GM20431 (cell line): ENCODE measurements around the gene CLCNKB.
"Not testable (repeated sequence)": the region's sequence is repeated elsewhere in the genome, so short reads cannot be mapped to it uniquely, and the experiment has no call there.

Source experiments
- in situ Hi-C: fragments of 300-500 bp; cut with MseI, MboI; formaldehyde crosslinking; loops from one replicate; pipeline ENCODE4 v1.15.0; 2020; ENCODE audit warnings: low sequenced_read_pairs; ENCODE audit not compliant: unreplicated experiment

Gene CLCNKB

GRCh38 chr1:16029288-16029687 lies 14.3 kb upstream of the CLCNKB start:
- in situ Hi-C loops, result no loop called here

GRCh38 chr1:16031551-16031950 lies 12.0 kb upstream of the CLCNKB start:
- in situ Hi-C loops, result no loop called here

- in situ Hi-C loops, result no loop called here
These were observed 11.0 kb upstream of the CLCNKB start for GRCh38 chr1:16032388-16033102.

DNA sequence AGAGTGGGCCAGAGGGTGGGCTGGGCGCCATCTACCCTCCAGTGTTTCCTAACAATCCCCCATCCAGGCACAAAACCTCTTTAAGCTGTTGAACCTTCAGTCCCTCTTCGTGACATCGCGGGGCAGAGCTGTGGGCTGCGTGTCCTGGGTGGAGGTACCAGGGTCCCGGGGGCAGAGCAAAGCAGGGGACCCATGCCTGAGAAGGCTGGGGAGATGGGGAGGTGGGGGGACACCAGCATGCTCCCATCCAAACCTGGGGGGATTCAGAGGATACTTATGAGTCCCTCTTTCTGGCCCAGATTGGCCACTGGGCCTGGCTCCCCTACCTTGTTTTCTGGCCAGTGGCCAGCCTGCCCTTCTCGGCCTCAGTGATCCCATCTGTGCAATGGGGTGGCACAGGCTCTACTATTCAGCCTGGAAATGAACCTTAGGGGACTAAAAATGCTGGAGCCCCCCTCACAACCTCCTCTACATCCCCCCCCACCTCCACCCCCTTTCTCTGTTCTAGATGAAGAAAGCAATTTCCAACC lies 10.4 kb upstream of the CLCNKB start:
- in situ Hi-C loops, result not testable (repeated sequence)

DNA sequence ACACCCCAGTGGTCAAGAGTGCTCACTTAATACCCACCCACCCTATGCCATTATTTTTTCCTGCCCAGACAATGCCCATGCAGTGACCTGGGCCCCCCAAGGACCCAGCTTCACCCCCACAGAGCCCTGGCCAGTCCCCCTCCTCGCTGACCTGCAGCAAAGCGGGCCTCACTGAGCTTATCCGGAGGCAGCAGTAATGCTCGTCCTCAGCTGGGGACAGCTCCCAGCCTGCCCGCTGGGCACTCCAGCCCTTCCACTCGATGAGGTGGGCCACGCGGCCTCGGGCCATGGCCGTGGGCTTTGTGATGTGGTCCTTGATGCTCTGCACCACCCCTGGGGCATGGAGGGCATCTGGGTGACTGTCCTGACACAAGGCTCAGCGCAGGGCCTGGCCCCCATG lies 7.1 kb upstream of the CLCNKB start:
- in situ Hi-C loops, result not testable (repeated sequence)

- in situ Hi-C loops, result no loop called here
These were observed 5.0 kb upstream of the CLCNKB start for GRCh38 chr1:16038620-16038912.

DNA sequence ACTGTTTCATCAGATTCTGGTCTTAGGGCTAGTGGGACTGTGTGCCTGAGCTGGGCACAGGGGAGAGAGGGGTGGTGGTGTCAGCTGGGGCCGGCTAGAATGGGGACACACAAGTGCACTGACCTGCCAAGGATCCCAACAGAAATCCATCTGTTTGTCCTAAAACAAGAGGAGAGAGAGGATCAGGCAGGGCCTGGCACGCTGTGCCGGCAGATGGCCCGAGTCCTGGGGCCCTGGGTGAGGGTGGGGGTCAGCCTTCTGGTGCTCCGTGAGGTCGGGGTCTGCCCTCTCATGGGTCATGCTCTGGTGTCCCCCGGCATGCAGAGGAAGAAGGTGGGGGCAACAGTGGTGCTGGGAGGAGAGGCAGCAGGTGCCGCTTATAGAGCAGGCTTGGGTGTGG lies 3.7 kb upstream of the CLCNKB start:
- in situ Hi-C loops, result not testable (repeated sequence)

DNA sequence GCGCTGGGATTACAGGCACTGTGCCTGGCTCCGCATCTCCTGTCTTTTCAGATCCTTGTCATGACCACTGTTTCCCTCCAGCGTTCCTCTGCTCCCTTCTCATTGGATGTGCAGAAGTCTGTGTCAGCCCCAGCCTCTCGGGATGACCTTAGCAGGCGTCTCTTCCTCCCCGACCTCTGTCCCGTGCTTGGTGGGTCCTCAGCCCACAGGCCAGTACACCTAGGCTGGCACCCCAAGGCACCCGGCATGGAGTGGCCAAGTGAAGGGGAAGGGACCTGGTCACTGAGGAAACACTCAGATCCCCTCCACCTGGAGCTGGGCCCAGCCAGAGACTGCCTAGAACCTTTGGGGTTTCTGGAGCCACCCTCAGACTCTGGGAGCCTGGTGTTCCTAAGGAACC lies 2.4 kb upstream of the CLCNKB start:
- in situ Hi-C loops, result no loop called here

GRCh38 chr1:16042096-16042495 lies 1.5 kb upstream of the CLCNKB start:
- in situ Hi-C loops, result no loop called here

- in situ Hi-C loops, result not testable (repeated sequence)
These were observed 928 bp upstream of the CLCNKB start for GRCh38 chr1:16042654-16043053.

DNA sequence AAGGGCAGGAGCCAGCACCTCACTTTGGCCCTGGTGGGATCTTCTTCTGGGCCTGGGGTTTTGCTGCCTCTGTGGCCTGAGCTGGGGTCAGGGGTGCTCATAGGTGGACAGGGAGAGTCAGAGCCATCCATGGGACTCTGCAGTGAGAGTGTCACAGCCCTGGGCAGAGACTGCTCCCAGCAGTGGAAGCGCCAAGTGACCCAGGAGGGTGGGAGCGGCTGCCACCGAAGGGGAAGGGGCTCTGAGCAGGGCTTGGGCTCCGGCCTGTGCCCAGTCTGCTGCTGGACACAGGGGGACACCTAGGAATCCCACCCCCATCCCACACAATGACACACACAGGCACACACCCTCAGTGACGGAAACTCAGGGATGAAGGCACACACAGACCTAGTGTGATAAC lies 368 bp downstream of the CLCNKB start:
- in situ Hi-C loops, result no loop called here

GRCh38 chr1:16046842-16047241 lies 3.3 kb downstream of the CLCNKB start:
- in situ Hi-C loops, result no loop called here

DNA sequence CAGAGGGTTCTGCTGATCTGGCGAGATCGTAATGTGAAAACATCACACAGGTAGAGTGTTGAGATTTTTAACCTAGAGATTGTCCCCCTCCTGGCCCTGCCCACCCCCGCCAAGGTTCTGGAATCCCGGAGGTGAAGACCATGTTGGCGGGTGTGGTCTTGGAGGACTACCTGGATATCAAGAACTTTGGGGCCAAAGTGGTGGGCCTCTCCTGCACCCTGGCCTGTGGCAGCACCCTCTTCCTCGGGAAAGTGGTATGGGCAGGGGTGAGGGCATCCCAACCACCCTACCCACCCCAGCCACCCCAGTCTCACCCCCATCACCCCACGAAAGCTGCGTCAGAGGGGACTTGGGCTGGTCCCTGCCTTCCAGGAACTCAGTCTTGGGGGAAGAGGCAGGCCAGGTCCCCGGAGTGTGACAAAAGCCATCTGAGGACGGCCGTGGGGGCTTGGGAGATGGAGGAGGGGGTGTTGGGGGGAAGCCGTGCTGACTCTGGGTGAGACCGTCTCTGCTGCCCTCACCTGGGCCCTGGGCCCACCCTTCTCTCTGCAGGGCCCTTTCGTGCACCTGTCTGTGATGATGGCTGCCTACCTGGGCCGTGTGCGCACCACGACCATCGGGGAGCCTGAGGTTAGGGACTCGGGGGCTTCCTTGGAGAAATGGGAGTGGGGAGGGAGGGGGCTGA lies 4.4 kb downstream of the CLCNKB start:
- in situ Hi-C loops, result no loop called here

GRCh38 chr1:16048573-16049189 lies 5.1 kb downstream of the CLCNKB start:
- in situ Hi-C loops, result no loop called here

DNA sequence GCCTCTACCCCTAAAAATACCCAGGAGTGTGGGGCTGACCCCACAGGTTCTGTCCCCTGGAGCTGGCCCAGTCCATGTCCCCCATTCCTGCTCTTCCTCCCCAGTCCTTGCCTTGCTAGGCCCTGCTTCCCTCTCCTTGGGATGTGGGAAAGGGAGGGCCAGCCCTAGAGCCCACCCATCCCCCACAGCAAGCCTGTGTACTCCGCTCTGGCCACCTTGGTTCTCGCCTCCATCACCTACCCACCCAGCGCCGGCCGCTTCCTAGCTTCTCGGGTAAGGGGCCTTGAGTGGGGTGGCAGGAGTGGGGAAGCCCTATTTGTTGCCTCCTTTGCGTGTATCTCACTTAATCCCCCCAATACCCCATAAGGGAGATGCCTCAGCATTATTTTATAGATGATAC lies 6.7 kb downstream of the CLCNKB start:
- in situ Hi-C loops, result no loop called here

GRCh38 chr1:16051039-16051438 lies 7.5 kb downstream of the CLCNKB start:
- in situ Hi-C loops, result no loop called here

DNA sequence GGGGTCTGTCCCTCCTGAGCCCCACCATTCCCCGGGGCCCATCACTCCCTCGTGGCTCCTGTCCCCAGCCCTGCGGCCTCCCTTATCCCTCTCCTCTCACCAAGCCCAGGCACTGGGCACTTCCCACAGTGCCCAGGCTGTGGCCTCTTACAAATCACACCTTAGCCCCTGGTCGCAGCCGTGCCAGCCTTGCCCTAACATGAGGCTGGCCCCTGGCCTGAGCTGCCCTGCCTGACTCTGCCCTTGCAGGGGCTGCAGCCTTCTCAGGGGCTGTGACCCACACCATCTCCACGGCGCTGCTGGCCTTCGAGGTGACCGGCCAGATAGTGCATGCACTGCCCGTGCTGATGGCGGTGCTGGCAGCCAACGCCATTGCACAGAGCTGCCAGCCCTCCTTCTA lies 8.4 kb downstream of the CLCNKB start:
- in situ Hi-C loops, result not testable (repeated sequence)

DNA sequence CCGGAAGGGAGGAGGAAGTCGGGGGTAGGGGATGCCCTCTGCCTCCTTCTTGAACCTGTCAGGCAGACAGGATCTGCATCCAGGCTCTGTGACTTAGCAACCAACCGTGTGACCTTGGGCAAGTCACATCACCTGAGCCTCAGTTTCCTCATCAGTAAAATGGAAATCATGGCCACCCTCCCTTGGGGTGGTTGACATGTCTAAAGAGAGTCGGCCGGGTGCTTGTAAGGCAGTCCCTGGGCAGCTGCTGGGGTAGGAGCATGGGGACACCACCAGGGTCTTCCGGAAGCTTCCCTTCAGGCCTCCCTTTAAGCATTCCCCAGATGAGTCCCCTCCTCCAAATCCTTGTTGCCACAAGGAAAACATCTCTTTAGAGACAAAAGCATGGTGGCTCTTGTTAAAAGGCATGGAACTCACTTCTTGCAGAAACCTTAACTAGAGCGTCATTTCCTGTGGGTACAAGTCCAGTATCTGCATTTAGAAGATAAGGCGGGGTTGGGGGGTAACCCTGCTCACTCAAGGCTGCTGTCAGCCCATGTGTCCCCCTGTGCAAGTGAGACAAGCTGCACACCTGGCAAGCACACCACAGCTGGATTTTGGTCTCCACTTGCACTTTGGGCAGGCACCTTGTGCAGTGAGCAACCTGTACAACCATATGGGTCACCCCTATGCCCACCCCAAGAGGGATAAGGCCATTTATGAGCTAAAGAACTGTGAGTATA lies 10.4 kb downstream of the CLCNKB start:
- in situ Hi-C loops, result no loop called here

DNA sequence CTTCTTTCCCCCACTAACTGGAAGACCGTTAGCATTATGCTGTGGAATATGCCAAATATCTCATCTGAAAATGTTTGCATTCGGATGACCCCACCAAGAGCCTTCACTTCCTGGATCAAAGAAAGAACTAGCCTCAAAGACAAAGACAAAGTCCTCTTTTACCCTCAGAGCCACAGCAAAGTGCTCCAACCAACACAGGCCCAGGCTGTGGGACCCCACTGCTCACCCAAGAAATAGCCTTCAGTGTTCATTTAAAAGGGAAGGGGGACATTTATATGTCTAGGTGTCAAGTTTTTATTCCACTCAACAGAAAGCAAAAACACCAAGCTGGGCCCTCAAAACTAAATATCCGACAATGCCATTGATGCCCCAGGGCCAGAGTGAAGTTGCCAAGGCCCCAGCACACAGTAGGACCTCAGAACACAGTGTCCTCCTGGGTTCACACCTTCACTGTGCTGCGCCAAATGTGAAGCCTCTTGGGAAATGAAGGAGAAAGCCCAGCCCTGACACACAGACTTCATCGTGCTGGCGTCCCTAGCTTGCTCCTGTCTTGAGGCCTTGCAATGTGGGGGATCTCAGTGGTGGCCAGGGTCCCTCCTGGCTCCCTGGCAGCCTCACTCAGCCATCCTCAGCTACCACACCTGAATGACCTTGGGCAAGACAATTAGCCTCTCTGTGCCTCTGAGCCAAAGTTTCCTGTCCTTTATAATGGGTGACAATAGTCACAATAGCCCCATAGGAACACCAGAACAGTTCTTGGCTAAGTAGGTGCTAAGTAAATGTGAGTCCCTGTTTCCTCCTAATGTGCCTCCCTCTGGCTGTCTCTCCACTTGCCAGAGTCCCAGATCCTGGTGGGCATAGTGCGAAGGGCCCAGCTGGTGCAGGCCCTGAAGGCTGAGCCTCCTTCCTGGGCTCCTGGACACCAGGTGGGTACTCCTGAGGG lies 11.3 kb downstream of the CLCNKB start:
- in situ Hi-C loops, result no loop called here
